Effector memory CD4-positive, alpha-beta T cell (primary cell): ENCODE results near the gene SLAMF1.

Source experiments
- DNase-seq, 3 donors: peaks; one replicate each; pipeline ENCODE4 v3.0.0-alpha.2; 2020
- H3K27ac ChIP-seq: 2 replicates; pipeline ENCODE4 v1.7.0; 2013; ENCODE audit warnings: mild to moderate bottlenecking, low read length, moderate library complexity; ENCODE audit not compliant: insufficient read depth, poor library complexity, severe bottlenecking
- H3K27me3 ChIP-seq: replicated peaks from 2 replicates; pipeline ENCODE4 v1.7.0; 2013; ENCODE audit warnings: mild to moderate bottlenecking, low read length; ENCODE audit not compliant: insufficient read depth, control insufficient read depth, poor library complexity, severe bottlenecking
- H3K36me3 ChIP-seq: 2 replicates; pipeline ENCODE4 v1.7.0; 2013; ENCODE audit warnings: mild to moderate bottlenecking, low read length, moderate library complexity; ENCODE audit not compliant: control insufficient read depth, insufficient read depth
- H3K4me1 ChIP-seq: 2 replicates; pipeline ENCODE4 v1.7.0; 2013; ENCODE audit warnings: low read length, mild to moderate bottlenecking; ENCODE audit not compliant: control insufficient read depth, insufficient read depth, poor library complexity, severe bottlenecking
- H3K4me3 ChIP-seq: 2 replicates; pipeline ENCODE4 v1.7.0; 2013; ENCODE audit warnings: low read length, low read depth, mild to moderate bottlenecking; ENCODE audit not compliant: insufficient read depth, poor library complexity, severe bottlenecking
- H3K9me3 ChIP-seq: 2 replicates; pipeline ENCODE4 v1.7.0; 2013; ENCODE audit warnings: mild to moderate bottlenecking, low read length, moderate library complexity; ENCODE audit not compliant: control insufficient read depth

The SLAMF1 gene

GRCh38 chr1:160618327-160618726 lies 28.5 kb downstream of the SLAMF1 start:
- Histone ChIP-seq H3K9me3 (no peaks in the 10 kb centered on the region), H3K36me3 (peaks cover 36% of the 10 kb centered on the region), H3K27me3 (no peaks in the 10 kb centered on the region), H3K4me1 (peaks cover 10% of the 10 kb centered on the region), H3K27ac (no peak overlapping the region), H3K4me3 (no peak overlapping the region)
- no peak for DNase-seq

DNA sequence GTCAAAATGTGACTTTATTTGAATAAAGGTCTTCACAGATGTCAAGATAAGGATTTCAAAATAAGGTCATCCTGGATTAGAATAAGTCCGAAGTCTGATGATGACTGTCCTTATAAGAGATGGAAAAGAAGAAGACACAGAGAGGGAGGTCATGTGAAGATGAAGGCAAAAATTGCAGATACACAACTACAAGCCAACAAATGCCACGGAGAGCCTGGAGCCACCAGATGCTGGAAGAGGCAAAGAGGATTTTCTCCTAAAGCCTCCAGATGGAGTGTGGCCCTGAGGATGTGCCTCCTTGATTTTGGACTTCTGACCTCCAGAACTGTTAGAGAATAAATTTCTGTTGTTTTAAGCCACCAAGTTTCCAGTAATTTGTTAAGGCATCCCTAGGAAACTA lies 31.2 kb downstream of the SLAMF1 start:
- DNase-seq = no peak
- Histone ChIP-seq H3K9me3 (no peaks in the 10 kb centered on the region), H3K4me3 (no peak overlapping the region), H3K27me3 (no peaks in the 10 kb centered on the region), H3K27ac (no peak overlapping the region), H3K4me1 (no peaks in the 10 kb centered on the region), H3K36me3 (peaks cover 46% of the 10 kb centered on the region)

DNA sequence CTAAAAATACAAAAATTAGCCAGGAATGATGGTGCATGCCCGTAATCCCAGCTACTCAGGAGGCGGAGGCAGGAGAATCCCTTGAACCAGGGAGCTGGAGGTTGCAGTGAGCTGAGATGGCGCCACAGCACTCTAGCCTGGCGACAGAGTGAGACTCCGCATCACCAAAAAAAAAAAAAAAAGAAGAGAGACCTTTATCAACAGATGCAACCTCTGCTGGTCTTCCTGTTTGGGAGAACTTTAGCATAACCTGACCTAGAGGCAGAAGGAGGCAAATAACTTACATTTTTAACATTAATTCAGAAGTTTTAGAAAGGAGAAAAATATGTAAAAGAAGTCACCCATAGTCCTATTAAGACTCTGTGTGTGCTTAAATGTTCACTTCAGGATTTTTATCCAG lies 32.4 kb downstream of the SLAMF1 start:
- no peaks in the 10 kb centered on the region for H3K27me3 ChIP-seq
- H3K36me3 ChIP-seq = peaks cover 50% of the 10 kb centered on the region
- H3K4me3 ChIP-seq = no peak overlapping the region
- no peak overlapping the region for H3K27ac ChIP-seq
- H3K4me1 ChIP-seq = no peaks in the 10 kb centered on the region
- DNase-seq = no peak
- H3K9me3 ChIP-seq = no peaks in the 10 kb centered on the region

- H3K36me3 ChIP-seq = peaks cover 55% of the 10 kb centered on the region
- no peak for DNase-seq
- no peak overlapping the region for H3K4me3 ChIP-seq
- H3K9me3 ChIP-seq = no peaks in the 10 kb centered on the region
- H3K27me3 ChIP-seq = no peaks in the 10 kb centered on the region
- no peak overlapping the region for H3K27ac ChIP-seq
- no peaks in the 10 kb centered on the region for H3K4me1 ChIP-seq
Measured at GRCh38 chr1:160612613-160613218, 34.1 kb downstream of the SLAMF1 start.

DNA sequence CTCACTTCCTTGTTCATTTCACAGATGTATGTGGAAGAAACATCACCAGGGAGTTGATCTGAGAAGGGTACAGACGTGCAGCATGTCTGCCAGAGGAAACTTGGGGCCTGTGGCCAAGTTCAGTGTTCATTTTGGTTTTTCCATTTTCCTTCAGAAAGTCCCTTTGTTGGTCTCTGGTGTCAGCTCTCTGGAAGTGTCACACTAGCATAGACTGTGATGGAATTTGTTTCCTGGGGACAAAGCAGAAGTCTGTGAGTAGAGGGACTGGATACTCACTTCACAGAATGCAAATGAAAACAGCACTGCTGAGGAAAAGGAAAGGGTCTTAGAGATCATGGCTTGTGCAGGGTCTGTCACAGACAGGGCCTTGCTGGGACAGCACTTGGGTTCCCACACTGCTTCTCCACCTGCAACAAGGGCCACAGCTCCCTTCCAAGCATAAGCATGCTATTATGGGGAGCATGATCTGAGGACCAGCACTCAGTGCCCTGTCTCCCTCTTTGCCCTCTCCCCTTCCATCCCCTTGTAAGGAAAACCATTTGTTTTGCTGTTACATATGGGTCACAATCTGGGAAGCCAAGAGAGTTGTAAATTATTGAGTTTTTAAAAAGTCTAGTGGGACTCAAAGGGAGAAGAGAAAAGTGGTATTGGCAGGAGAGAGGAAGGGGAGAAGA lies 36.1 kb downstream of the SLAMF1 start:
- H3K9me3 ChIP-seq = no peaks in the 10 kb centered on the region
- no peak overlapping the region for H3K4me3 ChIP-seq
- no peak for DNase-seq
- no peak overlapping the region for H3K27ac ChIP-seq
- peaks cover 50% of the 10 kb centered on the region for H3K36me3 ChIP-seq
- peaks cover 12% of the 10 kb centered on the region for H3K4me1 ChIP-seq
- H3K27me3 ChIP-seq = no peaks in the 10 kb centered on the region

DNA sequence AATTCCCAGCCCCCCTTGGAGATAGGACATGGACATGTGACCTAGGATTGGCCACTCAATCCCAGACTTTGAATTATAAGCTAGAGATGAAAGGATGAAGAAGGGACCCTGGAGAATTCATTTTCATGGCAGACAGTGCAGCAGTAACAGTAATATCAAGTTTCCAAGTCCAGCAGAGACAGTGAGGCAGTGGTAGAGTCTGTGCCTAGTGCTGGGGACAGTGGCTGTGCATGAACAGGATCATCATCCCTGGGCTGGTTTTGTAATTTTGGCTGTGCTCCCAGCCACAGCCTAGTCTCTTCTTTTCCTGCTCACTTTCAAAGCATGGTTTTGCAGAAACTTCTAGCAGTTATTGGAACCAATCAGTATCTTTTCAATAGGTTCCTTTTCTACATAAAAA lies 37.9 kb downstream of the SLAMF1 start:
- no peak for DNase-seq

DNA sequence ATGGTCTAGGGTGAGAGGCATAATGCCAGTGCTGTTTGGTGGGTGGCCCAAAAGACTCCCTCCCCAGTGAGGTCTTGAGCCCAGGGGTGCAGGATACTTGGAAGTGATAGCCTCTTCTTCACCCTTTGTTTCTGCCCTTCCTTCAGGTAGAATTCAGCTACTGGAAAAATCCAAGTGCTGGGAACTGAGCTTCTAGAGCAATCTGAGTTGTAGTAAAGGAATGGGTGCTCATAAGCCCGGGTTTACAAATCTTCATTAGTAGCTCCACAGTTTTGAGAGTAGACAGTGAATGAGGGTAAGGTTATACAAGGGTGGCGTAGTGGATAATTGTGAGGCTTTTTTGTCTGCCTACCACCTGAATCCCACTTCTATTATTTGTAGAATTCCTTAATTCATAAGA lies 38.3 kb downstream of the SLAMF1 start:
- peaks cover 17% of the 10 kb centered on the region for H3K4me1 ChIP-seq
- H3K27ac ChIP-seq = peak overlapping the region; percentile 41
- no peaks in the 10 kb centered on the region for H3K27me3 ChIP-seq
- no peak overlapping the region for H3K4me3 ChIP-seq
- H3K9me3 ChIP-seq = no peaks in the 10 kb centered on the region
- H3K36me3 ChIP-seq = peaks cover 50% of the 10 kb centered on the region
- DNase-seq = no peak

More for the DNA sequence above, 37.9 kb downstream of the SLAMF1 start:
- Histone ChIP-seq H3K4me1 (peaks cover 17% of the 10 kb centered on the region), H3K27me3 (no peaks in the 10 kb centered on the region), H3K4me3 (no peak overlapping the region), H3K27ac (no peak overlapping the region), H3K36me3 (peaks cover 50% of the 10 kb centered on the region), H3K9me3 (no peaks in the 10 kb centered on the region)

GRCh38 chr1:160608057-160608456 lies 38.8 kb downstream of the SLAMF1 start:
- H3K27me3 ChIP-seq = no peaks in the 10 kb centered on the region
- H3K27ac ChIP-seq = peak overlapping the region; percentile 41
- no peaks in the 10 kb centered on the region for H3K9me3 ChIP-seq
- no peak for DNase-seq
- H3K36me3 ChIP-seq = peaks cover 46% of the 10 kb centered on the region
- H3K4me1 ChIP-seq = peaks cover 17% of the 10 kb centered on the region
- H3K4me3 ChIP-seq = no peak overlapping the region

- H3K27ac ChIP-seq = peak overlapping the region; percentile 41
- no peak for DNase-seq
- no peaks in the 10 kb centered on the region for H3K9me3 ChIP-seq
- H3K4me3 ChIP-seq = no peak overlapping the region
- peaks cover 42% of the 10 kb centered on the region for H3K36me3 ChIP-seq
- H3K27me3 ChIP-seq = no peaks in the 10 kb centered on the region
- peaks cover 17% of the 10 kb centered on the region for H3K4me1 ChIP-seq
Measured at GRCh38 chr1:160607672-160608032, 39.2 kb downstream of the SLAMF1 start.

DNA sequence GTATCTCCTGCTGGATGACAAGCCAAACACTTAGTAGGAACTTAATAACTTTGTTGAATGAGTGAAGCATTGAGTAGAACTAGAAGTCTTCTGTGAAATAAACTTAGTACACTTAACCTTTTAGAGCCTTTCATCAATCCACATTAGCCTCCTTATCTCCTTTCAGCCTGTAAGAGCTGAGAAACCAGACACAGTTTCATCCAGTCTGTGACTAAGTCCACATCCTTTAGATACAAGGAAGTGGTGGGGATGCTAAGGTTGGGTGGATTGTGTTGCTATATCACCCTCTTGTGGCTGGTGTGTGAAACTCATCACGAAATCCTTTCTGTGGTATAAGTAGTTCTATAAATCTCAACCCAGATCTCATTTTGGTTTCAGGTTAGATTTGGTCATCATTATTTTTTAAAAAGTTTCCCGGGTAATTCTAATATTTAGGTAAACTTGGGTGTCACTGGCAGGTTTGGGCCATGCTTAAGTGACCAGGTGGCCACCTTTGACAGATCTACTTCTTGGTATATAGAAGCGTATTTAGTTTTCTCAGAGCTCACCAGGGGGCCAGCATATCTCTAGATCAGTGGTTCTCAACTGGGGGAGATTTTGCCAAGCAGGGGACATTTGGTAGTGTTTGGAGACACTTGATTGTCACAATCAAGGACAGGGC lies 39.7 kb downstream of the SLAMF1 start:
- DNase-seq = peak; percentile 44 to 59 (median 50)
- H3K4me1 ChIP-seq = peaks cover 17% of the 10 kb centered on the region
- H3K27ac ChIP-seq = peak overlapping the region; percentile 41
- no peak overlapping the region for H3K4me3 ChIP-seq
- H3K36me3 ChIP-seq = peaks cover 37% of the 10 kb centered on the region
- H3K27me3 ChIP-seq = no peaks in the 10 kb centered on the region
- H3K9me3 ChIP-seq = no peaks in the 10 kb centered on the region
